Gastrocnemius medialis (tissue), 4 donors: ENCODE results near the gene PPP2R3C.

Experiments
- CTCF ChIP-seq, 5 experiments: fragments of 450-650 bp in 3 of 5; fragments of 200-600 bp in 2 of 5; sonication (generic) in 2 of 5; IDR thresholded peaks in 4 of 5; conservative IDR thresholded peaks in 1 of 5; 1 replicate in 4 of 5; 2 replicates in 1 of 5; pipeline ENCODE4 v1.5.1; 2016 to 2019; ENCODE audit warnings: antibody characterized with exemption in 5 of 5, mild to moderate bottlenecking in 3 of 5, moderate library complexity in 3 of 5
- POLR2A ChIP-seq, 2 donors: fragments of 450-650 bp; IDR thresholded peaks; one replicate each; pipeline ENCODE4 v1.6.1; 2017; ENCODE audit warnings: antibody characterized with exemption in 2 of 2, mild to moderate bottlenecking in 2 of 2, moderate library complexity in 2 of 2

- TF ChIP-seq CTCF (IDR thresholded peaks at IDR 0.05 in 4 of 5, conservative IDR thresholded peaks at IDR 0.05 in 1 of 5): no peak
- TF ChIP-seq POLR2A (IDR thresholded peaks at IDR 0.05): no peak
These were observed 45.7 kb upstream of the PPP2R3C start for GRCh38 chr14:35167496-35167895.
